Colon (tissue), 2 donors: ENCODE data around the gene DMRT2.

Experiments
- FAIRE-seq: peaks from 2 replicates; lab custom pipeline; 2012; peaks lifted over from hg19 to GRCh38; lab: Jason Lieb, UNC
- donor health status: control.
- donor health status: control.

The DMRT2 gene

GRCh38 chr9:1050125-1050895, at the start of gene DMRT2:
TSS of gene DMRT2 (plus strand) at chr9:1050357. CDS start at chr9:1051614, 1,257 bp downstream.
- no peak for FAIRE-seq

GRCh38 chr9:1001838-1002237, 48.3 kb upstream of the DMRT2 start:
- FAIRE-seq, result no peak

- no peak for FAIRE-seq
Observed at GRCh38 chr9:1002678-1003077, 47.5 kb upstream of the DMRT2 start.

GRCh38 chr9:1005043-1005667, 45.0 kb upstream of the DMRT2 start:
- FAIRE-seq, result no peak

GRCh38 chr9:1007312-1007711, 42.8 kb upstream of the DMRT2 start:
- FAIRE-seq, result no peak

- FAIRE-seq, result no peak
Observed at GRCh38 chr9:1008216-1008615, 41.9 kb upstream of the DMRT2 start.

- no peak for FAIRE-seq
Observed at GRCh38 chr9:1009101-1009707, 41.0 kb upstream of the DMRT2 start.

- no peak for FAIRE-seq
Observed at GRCh38 chr9:1013021-1013420, 37.1 kb upstream of the DMRT2 start.

- FAIRE-seq, result no peak
Observed at GRCh38 chr9:1014225-1014624, 35.9 kb upstream of the DMRT2 start.

- no peak for FAIRE-seq
Observed at GRCh38 chr9:1014640-1015039, 35.5 kb upstream of the DMRT2 start.

GRCh38 chr9:1018121-1018520, 32.0 kb upstream of the DMRT2 start:
- no peak for FAIRE-seq

GRCh38 chr9:1024112-1024511, 26.0 kb upstream of the DMRT2 start:
- no peak for FAIRE-seq

GRCh38 chr9:1025131-1025530, 25.0 kb upstream of the DMRT2 start:
- no peak for FAIRE-seq

- no peak for FAIRE-seq
Observed at GRCh38 chr9:1026219-1026618, 23.9 kb upstream of the DMRT2 start.

- no peak for FAIRE-seq
Observed at GRCh38 chr9:1028501-1029190, 21.5 kb upstream of the DMRT2 start.

GRCh38 chr9:1031951-1032601, 18.1 kb upstream of the DMRT2 start:
- no peak for FAIRE-seq

GRCh38 chr9:1034271-1034670, 15.9 kb upstream of the DMRT2 start:
- FAIRE-seq, result no peak

GRCh38 chr9:1039589-1039988, 10.6 kb upstream of the DMRT2 start:
- no peak for FAIRE-seq

- no peak for FAIRE-seq
Observed at GRCh38 chr9:1042466-1042865, 7.7 kb upstream of the DMRT2 start.

- no peak for FAIRE-seq
Observed at GRCh38 chr9:1044643-1045042, 5.5 kb upstream of the DMRT2 start.

GRCh38 chr9:1046639-1047572, 3.3 kb upstream of the DMRT2 start:
- no peak for FAIRE-seq
